Right hindlimb (tissue), 1 donor: ENCODE results near the gene BPGM.
"Not testable (repeated sequence)": the region's sequence is repeated elsewhere in the genome, so short reads cannot be mapped to it uniquely, and the experiment has no call there.

Experiments used
- DNase-seq: peaks from one replicate; pipeline ENCODE4 v3.0.0-alpha.2; 2018

BPGM gene

DNA sequence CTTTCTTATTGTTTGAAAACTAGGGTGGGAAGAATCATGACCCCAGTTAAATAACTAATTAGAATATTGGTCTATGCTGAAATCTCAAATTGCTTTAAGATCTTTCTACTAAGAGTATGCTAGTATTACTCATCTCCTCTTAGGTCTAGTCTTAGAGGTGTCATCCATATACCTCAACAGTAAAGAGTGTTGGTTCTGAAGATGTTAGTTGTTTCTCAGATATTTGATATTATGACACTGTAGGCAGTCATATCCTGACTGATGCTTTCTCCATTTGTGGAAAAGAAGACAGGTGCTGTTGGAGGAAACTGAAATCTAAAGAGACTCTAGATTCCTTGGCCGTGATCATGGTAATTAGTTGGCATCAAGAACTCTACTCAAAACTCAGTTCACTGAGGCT, 21.2 kb downstream of the BPGM start:
- no peak for DNase-seq

DNA sequence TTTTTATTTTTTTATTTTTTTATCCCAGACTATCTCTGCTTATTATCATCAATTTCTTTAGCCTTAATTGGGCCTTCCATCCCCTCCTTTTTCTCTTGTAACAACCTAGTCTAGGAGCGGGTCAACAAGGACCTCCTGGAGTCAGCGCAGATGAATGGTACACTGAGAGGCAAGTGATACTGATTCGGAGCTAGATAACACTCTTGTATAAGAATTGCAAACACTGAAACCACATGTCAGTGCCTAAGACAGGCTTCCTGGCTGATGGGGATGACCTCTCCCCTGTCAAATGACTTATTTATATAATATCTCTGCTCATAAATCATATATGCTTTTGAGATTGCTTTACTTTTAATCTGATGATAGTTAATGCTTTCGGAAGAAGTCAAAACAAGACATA, 22.7 kb downstream of the BPGM start:
- no peak for DNase-seq

DNA sequence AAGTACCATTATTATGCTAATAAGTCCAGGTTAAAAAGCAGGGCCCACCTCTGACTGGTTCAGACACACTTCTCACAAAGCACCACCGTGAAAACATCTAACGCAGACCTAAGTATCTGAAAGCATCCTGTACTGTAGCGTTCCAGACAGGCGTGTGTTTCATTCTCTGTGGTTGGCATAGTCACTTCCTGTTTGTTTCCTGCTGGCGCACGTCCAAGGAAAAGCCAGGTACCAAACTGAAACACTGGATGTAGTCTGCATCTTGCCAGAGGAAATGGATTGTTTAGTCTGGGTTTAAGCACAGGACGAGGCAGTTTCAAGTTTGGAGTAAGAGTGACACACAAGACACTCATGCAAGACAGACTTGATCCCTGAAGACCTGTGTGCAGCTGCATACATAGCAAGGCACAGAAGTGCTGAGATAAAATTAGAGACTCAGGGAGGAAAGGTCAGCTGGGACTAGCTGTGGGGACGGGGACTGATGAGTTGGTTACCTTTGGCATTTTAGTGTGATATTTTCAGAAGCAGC, 23.3 kb downstream of the BPGM start:
- no peak for DNase-seq

DNA sequence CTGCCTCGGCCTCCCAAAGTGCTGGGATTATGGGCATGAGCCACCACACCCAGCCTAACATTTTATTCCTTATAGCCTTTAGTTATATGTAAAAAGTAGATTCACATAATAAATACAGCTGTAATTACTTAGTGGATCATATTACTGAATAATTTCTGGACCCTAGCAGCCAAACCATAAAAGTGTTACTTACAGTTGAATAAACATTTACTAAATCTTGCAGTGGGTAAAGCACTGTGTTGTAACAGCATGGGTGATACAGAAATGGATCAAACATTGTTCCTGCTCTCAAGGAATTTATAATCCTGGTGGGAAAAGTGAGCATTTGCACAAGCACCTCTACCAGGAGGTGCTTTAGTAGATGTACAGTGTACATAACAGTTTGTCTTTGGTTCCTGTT, 25.0 kb downstream of the BPGM start:
- DNase-seq = no peak

DNA sequence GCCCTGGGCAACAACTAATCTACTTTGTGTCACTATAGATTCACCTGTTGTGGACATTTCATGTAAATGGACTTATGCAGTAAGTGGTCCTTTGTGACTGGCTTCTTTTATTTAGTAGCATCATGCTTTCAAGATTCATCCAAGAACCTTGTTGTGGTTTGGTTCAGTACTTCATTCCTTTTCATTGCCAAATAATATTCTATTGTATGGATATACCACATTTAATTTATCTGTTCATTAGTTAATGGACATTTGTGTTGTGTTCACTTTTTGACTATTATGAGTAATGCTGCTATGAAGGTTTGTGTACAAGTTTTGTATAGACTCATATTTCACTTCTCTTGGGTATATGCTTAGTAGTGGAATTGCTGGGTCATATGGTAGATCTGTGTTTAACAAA, 27.8 kb downstream of the BPGM start:
- DNase-seq = no peak

DNA sequence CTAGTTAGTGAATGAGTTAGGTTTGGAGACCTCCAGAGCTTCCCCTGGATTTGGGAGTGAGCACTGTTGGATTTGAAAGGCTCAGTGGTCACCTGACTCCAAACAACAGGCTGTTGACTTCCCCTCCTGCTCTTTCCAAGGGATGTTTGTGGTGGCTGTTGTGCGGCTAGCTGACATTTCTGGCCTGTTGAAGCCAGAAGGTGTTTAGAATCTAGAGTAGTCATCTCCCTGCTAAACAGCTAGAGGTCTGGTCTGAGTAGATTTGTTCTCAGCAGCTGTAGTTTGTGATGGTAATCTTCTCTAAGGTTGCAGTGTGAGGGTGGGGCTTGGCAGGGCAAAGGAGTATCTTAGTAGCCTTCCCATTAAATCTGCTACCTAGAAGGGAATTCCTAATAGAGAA, 30.1 kb downstream of the BPGM start:
- no peak for DNase-seq

DNA sequence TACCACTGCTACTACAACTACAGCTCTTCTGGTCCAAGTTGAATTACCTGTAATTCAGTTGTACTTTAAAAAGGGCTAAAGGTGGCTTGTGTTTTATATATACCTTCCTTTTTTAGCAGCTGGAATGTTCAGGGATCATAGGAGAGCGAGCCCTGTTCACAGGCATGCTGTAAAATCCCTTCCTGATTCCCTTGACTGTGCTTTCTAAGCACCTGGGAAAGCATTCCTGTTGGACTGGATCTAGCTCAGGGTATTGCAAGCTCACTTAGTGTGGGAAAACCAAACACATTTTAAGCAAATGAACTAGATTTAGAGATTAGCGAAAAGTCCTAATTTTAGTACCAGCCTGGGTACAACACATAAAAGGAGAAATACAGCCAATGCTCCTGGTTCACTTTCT, 31.5 kb downstream of the BPGM start:
- no peak for DNase-seq

DNA sequence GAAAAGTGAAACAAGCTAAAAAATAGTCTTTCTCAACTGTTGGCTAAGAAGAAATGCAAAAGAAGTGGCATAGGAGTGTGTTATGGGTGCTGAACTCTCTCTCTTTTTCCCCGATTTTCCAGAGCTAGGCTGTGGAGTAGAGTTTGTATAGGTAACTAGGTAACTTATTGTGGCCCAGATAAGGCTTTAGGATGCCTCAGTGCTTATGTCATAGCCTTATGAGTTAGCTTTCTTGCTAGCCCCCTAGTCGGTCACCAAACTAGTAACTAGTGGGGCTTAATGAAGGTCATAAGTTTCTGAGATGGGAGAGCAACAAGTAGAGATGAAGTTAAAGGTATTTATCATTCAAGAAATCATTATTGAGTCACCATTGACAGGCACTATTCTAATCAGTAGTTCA, 32.4 kb downstream of the BPGM start:
- DNase-seq = no peak

DNA sequence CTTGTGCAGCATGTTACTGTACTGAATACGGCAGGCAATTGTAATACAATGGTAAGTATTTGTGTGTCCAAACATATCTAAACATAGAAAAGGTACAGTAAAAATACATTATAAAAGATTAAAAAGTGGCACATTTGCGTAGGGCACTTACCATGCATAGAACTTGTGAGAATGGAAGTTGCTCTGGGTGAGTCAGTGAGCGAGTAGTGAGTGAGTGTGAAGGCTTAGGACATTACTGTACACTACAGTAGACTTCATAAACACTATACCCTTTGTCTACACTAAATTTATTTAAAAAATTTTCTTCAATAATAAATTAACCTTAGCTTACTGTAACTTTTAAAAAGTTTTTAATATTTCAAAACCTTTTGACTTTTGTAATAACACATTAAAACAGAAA, 37.5 kb downstream of the BPGM start:
- DNase-seq = no peak

DNA sequence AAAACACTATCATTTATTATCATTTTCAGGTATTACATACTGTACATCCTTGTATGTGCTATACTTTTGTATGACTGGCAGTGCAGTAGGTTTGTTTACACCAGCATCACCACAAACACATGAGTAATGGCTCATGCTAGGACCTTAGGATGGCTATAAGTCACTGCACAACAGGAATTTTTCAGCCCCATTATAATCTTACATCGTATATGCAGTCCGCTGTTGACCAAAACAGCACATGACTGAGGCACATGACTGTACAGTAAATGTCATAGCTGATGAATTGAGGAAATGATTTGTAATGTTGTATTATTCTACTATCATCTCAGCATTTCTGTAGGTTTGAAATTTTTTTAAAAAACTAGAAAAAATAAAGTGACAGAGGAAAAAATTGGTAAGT, 38.6 kb downstream of the BPGM start:
- no peak for DNase-seq

DNA sequence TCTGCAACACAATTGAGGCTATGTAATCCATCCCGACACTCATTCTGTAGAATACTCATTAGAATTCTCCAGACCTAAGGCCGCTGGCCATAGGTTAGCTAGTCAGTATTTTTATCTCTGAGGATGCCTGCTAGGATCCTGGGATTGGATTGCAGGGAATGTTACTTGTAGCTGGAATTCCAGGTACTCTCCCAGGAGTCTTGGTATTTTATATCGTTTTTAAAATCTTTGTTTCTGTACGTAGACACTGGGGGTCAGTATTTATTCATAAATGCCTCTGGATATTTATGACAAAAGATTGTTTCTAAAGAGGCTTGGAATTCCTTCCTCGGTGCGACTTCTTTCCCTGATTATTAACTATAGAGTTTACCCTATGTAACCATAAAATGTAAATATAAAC, 40.1 kb downstream of the BPGM start:
- DNase-seq = no peak

DNA sequence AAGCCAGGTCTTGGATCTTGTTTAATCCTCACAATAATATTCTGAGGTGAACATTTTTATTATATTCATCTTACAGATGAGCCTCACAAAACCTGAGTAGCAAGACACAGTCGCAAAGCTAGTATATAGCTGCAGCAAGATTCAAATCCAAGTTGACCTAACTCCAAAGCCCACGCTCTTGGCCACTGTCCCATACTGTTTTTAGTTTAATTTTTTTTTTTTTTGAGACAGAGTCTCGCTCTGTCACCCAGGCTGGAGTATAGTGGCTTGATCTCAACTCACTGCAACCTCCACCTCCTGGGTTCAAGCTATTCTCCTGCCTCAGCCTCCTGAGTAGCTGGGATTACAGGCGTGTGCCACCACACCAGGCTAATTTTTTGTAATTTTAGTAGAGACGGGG, 42.9 kb downstream of the BPGM start:
- DNase-seq = not testable (repeated sequence)

DNA sequence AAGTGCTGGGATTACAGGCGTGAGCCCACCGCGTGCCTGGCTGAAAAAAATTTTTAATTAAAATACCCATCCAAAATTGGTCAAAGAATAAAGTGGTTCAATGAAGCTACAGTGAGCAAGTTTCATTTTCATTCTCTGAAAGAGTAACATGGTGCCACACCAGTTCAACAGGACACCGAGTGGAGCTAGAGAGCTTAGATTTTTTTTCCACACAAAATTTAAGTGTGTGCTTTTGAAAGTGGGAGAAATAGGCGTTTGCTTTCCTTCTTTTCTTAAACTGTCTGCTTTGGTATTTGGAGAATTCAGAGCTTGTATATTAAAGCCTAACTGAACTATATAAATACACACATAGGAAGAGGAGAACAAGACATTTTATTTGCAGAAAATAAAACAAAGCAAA, 43.4 kb downstream of the BPGM start:
- no peak for DNase-seq

DNA sequence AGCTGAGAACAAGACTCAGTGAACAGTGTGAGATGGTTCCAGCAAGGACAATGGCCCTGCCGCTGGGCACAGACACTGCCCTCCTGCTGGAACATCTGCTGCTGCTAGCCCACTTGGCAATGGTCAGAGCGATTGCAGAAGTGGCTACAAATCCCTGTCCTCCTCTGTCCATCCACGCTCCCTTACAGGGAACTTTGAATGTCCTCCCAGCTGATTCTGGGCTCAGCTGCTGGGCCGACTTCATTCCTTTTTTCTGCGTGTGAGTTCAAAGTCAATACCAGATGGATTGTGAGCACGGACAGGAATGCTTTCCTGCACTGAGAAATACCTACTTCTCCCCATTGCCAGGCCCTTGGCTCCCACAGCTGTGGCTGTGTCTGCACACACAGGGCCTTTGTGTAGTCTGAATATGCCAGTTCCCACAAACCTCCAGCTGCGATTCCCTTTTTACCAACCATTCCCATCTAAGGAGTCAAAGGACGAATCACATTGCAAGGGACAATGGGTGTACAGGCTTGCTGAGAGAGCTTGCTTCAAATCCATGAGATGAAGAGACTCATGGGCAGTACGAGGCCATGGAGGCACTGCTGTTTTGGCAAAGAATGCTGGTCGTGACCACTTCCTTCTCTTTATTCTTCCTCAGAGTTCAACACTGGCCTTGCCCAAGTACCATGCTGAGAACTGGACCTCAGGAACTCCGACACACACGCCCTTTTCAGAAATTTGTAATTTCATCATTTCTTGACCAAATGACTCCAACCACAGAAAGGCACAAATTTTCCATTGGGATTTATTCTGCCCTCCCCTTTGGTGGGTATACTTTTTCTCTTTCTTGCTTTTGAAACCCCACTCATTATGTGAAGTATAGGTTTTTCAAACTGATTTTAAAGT, 44.2 kb downstream of the BPGM start:
- peak; percentile 56 for DNase-seq

DNA sequence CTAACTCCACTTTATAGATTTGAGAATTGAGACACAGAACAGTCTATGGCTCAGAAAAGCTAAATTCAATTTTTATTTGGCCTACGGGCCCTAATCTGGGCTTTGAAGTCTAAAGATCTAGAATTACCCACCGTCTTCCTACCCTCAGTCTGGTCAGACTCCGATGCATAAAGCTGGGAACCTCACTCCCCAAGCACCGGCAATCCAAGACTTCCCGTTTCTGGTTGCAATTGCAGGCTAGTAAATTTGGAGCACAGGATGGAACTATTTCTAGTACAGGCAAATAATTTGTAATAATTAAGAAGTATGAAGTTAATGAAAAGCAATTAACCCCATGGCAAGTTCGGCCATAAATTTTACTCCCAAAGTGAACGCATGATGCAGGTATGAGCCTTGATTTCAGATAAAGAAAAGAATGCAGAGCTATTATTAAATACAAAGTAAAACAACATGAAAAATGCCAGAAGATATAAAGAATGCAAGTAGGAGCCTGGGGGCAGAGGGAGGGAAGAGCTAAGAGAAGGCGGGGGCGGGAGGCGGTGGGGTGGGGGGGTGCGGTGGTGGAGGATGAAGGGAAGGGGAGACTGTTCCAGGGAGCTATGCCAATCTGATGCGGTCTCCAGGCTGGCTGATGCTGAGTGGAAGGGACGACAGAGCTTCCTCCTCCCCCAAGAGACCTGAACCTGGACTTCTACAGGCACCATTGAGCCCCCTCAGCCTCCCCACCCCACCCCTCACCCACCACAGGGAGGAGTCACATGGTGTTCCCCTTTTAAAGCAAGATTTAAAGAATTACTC, 45.1 kb downstream of the BPGM start:
- peak; percentile 69 for DNase-seq

DNA sequence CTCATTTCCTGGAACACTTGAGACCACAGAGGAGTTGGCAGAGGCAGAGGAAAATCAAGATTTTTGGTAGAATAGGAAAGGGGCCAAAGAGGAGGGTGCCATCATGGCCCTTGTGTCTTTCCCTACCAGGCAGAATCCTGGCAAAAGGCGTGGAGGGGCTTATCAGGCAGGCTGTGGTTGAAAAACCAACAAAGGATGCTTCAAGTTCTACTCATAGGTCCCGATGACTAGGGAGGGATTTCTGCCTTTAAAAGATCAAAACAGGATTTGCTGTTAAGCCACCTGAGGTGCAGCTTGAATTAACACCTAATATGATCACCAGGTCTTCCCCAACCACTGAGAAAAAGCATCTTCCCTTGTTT, 45.7 kb downstream of the BPGM start:
- no peak for DNase-seq

DNA sequence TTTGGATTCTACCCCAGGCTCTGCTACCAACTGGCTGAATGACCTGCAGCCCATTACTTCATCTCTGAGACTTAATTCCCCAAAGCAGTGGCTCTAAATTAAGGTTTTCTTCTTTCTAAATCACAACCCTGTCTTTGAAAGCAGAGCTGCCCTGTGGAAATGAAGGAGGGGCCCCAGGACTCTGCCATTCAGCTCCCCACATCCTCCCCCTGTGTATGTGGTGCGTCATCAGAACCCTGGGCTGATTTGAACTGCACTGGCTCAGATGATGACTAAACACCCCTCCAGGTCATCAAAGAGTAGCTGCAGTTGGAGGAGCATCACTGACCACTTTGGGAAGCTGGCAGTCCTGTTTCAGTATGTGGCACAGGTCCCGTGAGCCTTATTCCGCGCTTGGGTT, 46.6 kb downstream of the BPGM start:
- DNase-seq = peak; percentile 76

DNA sequence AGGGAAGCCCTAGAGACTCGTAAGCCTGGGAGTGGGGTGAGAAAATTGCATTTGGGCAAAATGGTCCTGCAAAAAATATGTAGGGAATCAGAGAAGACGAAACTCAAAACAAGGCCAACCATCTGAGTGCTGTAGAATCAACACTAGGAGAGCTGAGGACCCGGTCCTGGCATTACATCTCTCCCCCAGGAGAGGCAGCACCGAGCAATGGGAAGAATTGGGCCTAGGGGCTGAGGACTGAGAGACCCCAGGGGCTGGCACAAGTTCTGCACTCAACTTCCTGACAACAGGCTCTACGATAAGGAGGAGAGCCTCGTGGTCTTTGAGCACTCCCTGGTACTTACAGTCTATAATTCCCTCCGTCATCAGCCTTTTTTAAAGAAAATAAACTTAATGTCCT, 47.6 kb downstream of the BPGM start:
- DNase-seq = no peak

DNA sequence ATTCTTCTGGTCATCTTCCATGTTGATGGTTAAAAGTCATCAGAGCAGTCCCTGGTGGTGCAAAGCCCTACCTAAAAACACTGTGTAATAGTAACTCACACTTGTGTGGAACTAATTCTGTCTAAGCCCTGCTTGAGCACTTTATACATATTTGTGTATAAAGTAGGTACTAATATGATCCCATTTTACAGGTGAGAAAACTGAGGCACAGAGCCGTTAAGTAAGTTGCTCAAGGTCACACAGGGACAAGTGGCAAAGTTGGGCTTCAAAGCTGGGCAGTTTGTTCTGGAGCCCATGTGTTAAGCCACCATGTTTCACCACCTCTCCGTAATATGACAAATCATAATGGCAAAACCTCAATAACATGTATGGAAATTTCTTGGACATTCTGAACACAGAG, 48.1 kb downstream of the BPGM start:
- DNase-seq = no peak

DNA sequence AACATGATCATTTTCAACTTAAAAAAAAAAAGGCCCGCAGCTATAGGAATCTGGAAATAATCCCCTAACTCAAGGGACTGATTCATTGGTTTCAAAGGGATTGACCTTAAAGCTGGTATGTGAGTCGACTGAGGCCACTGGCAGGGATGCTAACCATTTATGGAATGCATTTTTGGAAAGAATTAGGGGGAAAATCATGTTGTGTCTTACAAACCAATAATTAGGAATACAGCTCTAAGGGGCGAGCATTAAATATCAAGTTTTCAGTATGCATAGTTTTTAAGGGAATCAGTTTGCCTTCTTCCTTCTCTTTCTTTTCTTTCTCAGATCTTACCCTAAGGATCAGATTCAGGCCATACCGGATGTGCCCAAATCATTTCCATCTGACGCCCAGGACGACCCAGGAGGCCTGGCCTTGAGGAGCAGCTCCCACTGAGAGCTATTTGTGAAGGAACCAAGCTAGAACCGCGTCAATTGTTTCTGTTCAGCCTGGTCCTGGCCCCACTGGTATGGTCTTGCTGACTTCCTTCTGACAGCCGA, 48.7 kb downstream of the BPGM start:
- peak; percentile 59 for DNase-seq

DNA sequence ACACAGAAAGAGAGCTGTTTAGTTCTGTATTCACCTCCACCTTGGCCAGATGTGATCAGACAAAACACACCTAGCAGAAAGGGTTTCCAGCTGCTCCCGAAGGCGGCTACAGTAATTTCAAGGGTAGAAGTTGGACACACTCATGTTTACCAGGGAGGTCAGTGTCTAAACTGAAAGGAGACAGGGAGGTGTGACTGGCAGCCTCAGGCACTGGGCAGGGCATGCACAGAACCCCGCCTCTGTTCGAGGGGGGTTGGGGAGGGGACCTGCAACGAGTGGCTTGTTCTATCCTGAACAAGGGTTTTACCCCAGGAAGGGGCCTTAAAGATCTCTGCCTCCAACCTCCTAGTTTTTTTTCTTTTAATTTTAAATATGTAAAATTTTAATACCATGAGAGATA, 49.6 kb downstream of the BPGM start:
- no peak for DNase-seq

DNA sequence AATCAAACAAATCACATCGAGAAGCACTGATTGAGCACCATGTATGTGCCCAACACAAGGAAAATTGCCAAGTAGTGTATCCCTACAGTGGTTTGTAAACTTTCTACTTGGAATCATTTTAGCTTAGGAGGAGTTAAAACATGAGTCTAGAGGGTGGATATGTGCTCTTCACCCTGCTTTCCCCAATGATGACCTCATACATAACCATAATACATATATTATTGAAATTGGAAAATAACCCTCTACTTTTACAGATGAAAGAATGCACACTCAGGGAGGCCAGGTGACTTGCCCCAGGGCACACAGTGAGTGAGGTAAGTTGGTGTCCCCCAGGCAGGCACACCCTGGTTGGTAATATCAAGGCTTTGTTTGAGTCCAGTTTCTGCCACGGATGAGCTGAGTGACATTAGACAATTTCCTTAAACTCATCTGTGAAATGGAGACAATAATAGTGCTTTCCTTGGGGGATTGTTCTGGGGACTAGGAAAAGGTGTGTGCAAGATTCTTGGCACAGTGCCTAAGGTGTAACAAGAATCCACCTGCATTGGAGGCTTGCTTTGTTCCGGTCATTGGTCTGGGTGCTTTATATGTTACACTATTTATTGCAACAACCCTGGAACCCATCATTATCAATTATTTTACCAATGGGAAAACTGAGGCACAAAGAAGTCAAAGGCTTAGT, 50.7 kb downstream of the BPGM start:
- DNase-seq = no peak

DNA sequence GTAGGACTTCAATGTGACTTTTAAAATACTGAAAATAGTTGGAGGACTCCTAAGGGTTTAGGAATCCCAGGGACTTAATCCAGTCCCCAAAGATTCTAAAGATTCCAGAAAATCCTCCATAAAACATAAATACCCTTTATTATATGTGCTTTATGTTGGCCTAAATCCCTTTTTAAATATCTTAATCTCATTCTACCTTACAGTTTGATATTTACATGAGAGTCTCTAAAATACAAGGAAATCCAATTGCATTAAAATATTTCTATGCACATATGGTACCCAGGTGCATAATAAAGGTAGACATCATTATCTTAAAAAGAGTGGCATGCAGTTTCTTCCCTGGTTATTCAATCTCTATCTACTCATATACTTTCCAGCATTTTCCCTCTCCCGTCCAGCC, 51.8 kb downstream of the BPGM start:
- no peak for DNase-seq
